LNCaP clone FGC (cell line): ENCODE measurements around the gene MUC5B.

Source experiments
- DNase-seq: peaks from one replicate; pipeline ENCODE4 v3.0.0-alpha.2; 2011; ENCODE audit warnings: low read depth
- H3K4me3 ChIP-seq: 2 replicates; pipeline ENCODE4 v1.5.1; 2011; ENCODE audit warnings: mild to moderate bottlenecking, low read depth, low read length, control low read depth
- TF ChIP-seq, protein P1 (sequence below): IDR thresholded peaks from 2 replicates; pipeline ENCODE4 v1.5.1; 2012; ENCODE audit warnings: mild to moderate bottlenecking; ENCODE audit not compliant: control insufficient read depth, insufficient read depth; ENCODE audit errors: extremely low read depth

Gene MUC5B

DNA sequence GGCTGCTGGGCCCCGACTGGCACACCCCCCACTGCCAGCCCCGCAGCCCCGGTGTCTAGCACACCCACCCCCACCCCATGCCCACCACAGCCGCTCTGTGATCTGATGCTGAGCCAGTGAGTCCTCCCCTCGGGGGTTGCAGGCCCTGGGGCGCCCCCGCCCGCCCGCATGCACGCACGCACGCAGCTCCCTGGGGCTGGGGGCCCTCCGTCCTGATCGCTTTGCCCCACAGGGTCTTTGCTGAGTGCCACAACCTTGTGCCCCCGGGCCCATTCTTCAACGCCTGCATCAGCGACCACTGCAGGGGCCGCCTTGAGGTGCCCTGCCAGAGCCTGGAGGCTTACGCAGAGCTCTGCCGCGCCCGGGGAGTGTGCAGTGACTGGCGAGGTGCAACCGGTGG, 32.3 kb downstream of the MUC5B start:
- no peak overlapping the region for H3K4me3 ChIP-seq
- TF ChIP-seq, protein P1, sequence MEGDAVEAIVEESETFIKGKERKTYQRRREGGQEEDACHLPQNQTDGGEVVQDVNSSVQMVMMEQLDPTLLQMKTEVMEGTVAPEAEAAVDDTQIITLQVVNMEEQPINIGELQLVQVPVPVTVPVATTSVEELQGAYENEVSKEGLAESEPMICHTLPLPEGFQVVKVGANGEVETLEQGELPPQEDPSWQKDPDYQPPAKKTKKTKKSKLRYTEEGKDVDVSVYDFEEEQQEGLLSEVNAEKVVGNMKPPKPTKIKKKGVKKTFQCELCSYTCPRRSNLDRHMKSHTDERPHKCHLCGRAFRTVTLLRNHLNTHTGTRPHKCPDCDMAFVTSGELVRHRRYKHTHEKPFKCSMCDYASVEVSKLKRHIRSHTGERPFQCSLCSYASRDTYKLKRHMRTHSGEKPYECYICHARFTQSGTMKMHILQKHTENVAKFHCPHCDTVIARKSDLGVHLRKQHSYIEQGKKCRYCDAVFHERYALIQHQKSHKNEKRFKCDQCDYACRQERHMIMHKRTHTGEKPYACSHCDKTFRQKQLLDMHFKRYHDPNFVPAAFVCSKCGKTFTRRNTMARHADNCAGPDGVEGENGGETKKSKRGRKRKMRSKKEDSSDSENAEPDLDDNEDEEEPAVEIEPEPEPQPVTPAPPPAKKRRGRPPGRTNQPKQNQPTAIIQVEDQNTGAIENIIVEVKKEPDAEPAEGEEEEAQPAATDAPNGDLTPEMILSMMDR, result no peak
- DNase-seq, result no peak

DNA sequence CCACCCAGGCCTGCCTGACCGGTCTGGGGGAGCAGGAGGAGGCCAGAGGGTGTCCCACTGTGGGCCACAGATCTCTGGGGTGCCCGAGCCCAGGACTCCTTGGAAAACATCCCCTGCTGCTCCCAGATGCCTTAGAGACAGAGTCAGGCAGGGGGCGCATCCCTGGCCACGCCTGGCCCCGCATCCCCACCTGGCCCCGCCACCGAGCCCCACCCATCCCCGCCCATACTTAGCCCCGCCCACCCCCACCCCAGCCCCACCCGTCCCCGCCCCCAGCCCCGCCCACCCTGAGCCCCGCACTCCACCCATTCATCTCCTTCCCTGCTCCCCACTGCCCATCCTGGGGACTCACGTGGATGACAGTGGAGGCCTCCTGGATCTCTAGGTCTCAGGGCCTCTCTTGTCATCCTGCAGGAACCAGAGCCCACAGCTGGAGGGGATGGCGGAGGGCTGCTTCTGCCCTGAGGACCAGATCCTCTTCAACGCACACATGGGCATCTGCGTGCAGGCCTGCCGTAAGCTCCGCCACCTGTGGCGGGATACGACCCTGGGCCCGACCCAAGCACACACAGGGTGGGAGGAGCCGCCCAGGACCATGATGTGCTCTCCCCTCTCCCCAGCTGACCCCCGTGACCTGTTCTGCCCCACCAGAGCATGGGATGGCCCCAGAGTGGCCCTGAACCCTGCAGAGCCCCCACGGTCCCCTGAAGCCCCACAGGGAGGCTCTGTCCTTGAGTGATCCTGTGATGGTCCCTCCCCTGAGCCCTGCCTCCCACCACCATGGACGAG, 33.6 kb downstream of the MUC5B start:
- TF ChIP-seq, protein P1, result no peak
- H3K4me3 ChIP-seq, result no peak overlapping the region
- DNase-seq, result no peak

DNA sequence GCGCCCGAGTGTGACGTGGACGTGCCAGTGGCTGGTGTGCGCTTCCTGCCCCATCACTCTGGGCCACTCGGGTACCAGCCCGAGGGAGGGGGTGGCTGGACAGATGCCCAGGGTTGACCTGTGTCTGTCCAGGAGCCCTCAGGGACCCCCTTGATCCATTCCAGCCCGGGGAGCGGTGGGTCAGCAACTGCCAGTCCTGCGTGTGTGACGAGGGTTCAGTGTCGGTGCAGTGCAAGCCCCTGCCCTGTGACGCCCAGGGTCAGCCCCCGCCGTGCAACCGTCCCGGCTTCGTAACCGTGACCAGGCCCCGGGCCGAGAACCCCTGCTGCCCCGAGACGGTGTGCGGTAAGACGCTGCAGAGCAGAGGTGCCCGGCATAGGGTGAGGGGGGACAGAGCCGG, 34.5 kb downstream of the MUC5B start:
- H3K4me3 ChIP-seq, result no peak overlapping the region
- DNase-seq, result no peak
- TF ChIP-seq, protein P1, result no peak

DNA sequence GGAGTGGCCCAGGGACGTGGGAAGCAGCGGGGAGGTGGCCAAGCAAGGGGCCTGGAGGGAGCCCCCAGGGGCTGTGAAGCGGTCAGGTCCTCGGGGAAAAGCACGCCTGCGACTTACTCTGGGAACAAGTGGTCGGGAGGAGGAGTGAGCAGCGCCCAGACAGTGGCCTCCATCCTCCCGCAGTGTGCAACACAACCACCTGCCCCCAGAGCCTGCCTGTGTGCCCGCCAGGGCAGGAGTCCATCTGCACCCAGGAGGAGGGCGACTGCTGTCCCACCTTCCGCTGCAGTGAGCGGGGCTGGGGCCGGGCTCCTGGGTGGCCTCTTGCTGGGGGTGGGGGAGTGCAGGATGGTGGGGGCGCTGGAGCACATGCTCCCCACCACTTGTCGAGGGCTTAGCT, 35.0 kb downstream of the MUC5B start:
- TF ChIP-seq, protein P1, result no peak
- H3K4me3 ChIP-seq, result no peak overlapping the region
- DNase-seq, result no peak

DNA sequence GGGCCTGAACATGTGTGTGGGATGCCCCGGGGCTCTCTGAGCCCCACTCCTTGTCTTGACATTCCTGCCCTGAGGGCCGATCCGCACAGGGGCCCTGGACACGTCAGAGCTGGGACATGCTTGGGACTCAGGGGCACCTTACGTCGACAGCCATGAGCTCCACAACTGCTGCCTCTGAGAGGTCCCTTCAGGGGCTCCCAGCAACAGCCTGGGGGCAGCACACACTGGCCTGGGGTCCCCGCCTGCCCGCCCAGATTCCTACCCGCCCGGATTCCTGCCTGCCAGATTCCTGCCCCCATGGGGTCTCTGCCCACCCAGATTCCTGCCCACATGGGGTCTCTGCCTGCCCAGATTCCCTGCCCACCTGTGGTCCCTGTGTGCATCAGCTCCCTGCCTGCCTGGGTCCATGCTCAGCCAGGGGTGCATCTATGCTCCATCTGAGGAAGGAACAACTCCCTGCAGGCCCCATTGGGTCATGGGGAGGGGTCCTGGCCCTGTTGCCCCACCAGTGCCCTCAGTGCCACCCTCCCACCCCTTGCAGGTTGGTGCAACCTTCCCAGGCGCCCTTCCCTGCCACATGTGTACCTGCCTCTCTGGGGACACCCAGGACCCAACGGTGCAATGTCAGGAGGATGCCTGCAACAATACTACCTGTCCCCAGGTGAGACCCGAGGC, 35.7 kb downstream of the MUC5B start:
- no peak for DNase-seq
- TF ChIP-seq, protein P1, result no peak
- H3K4me3 ChIP-seq, result no peak overlapping the region

DNA sequence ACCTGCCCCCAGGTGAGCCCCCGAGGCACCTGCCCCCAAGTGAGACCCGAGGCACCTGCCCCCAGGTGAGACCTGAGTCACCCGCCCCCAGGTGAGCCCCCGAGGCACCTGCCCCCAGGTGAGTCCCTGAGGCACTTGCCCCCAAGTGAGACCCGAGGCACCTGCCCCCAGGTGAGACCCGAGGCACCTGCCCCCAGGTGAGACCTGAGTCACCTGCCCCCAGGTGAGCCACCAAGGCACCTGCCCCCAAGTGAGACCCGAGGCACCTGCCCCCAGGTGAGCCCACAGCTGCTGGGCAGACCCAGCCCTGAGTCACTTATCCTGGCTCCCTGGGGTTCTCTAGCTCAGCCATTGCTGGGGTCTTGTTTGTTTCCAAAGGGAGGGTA, 36.2 kb downstream of the MUC5B start:
- no peak overlapping the region for H3K4me3 ChIP-seq
- DNase-seq, result no peak
- TF ChIP-seq, protein P1, result no peak
